ACHN (cell line): ENCODE measurements around the gene UNC5B.

Experiments
- DNase-seq: peaks from one replicate; pipeline ENCODE4 v3.0.0-alpha.2; 2015
- in situ Hi-C: cut with HindIII; loops from 2 replicates; pipeline ENCODE4 v1.10.0; 2017; ENCODE audit warnings: low sequenced_read_pairs, low pct_ligation_motif_present, low pct_unique_long_range_greater_than_20kb

The UNC5B gene

GRCh38 chr10:71317739-71318138, 105.4 kb downstream of the UNC5B start:
- in situ Hi-C loops, result no loop called here

GRCh38 chr10:71319042-71319799, 106.9 kb downstream of the UNC5B start, which contains the start of gene SLC29A3:
Gene SLC29A3 (plus strand): TSS chr10:71319259. CDS start chr10:71319310, 51 bp downstream.
- DNase-seq, result peak; percentile 86
- in situ Hi-C loops, result no loop called here

More at GRCh38 chr10:71317739-71318138, 105.4 kb downstream of the UNC5B start:
- no peak for DNase-seq

GRCh38 chr10:71319800-71320392, 107.5 kb downstream of the UNC5B start:
- in situ Hi-C loops, result no loop called here
- DNase-seq, result no peak

GRCh38 chr10:71320592-71320991, 108.2 kb downstream of the UNC5B start:
- in situ Hi-C loops, result no loop called here
- no peak for DNase-seq

GRCh38 chr10:71321386-71321785, 109.0 kb downstream of the UNC5B start:
- in situ Hi-C loops, result no loop called here
- DNase-seq, result no peak

- peak; percentile 24 for DNase-seq
- in situ Hi-C loops, result no loop called here
Measured at GRCh38 chr10:71323407-71323806, 111.0 kb downstream of the UNC5B start.

GRCh38 chr10:71324743-71325142, 112.4 kb downstream of the UNC5B start:
- no peak for DNase-seq
- in situ Hi-C loops, result no loop called here

GRCh38 chr10:71325267-71325666, 112.9 kb downstream of the UNC5B start:
- in situ Hi-C loops, result no loop called here
- no peak for DNase-seq

GRCh38 chr10:71326464-71326881, 114.1 kb downstream of the UNC5B start:
- no peak for DNase-seq
- in situ Hi-C loops, result no loop called here

- DNase-seq, result no peak
- in situ Hi-C loops, result no loop called here
Measured at GRCh38 chr10:71330789-71331404, 118.5 kb downstream of the UNC5B start.

GRCh38 chr10:71331736-71332135, 119.4 kb downstream of the UNC5B start:
- in situ Hi-C loops, result no loop called here
- no peak for DNase-seq

- in situ Hi-C loops, result no loop called here
Measured at GRCh38 chr10:71332466-71332865, 120.1 kb downstream of the UNC5B start.

GRCh38 chr10:71333129-71333887, 120.9 kb downstream of the UNC5B start:
- DNase-seq, result no peak
- in situ Hi-C loops, result no loop called here

More at GRCh38 chr10:71332466-71332865, 120.1 kb downstream of the UNC5B start:
- no peak for DNase-seq

GRCh38 chr10:71334221-71334791, 121.9 kb downstream of the UNC5B start:
- no peak for DNase-seq
- in situ Hi-C loops, result no loop called here

GRCh38 chr10:71335173-71335708, 122.9 kb downstream of the UNC5B start:
- DNase-seq, result no peak
- in situ Hi-C loops, result no loop called here

GRCh38 chr10:71336632-71337031, 124.3 kb downstream of the UNC5B start:
- in situ Hi-C loops, result no loop called here

GRCh38 chr10:71337219-71337701, 124.9 kb downstream of the UNC5B start:
- in situ Hi-C loops, result no loop called here
- DNase-seq, result no peak

More at GRCh38 chr10:71336632-71337031, 124.3 kb downstream of the UNC5B start:
- DNase-seq, result no peak
